ENCODE data around the gene DDX3X.

- TF ChIP-seq SETDB1 (IDR thresholded peaks at IDR 0.05; ENCODE audit: low read length) = no peak
- no peak for TF ChIP-seq CTCF (IDR thresholded peaks at IDR 0.05 in 2 of 3, conservative IDR thresholded peaks at IDR 0.05 in 1 of 3; ENCODE audit: insufficient read depth in 2 of 3, low read depth in 1 of 3, low read length in 3 of 3)
- no peak for TF ChIP-seq ARHGAP35 (IDR thresholded peaks at IDR 0.05; ENCODE audit: partially characterized antibody)
- TF ChIP-seq ZFP36 (IDR thresholded peaks at IDR 0.05; ENCODE audit: low read depth, low read length, partially characterized antibody) = no peak
Measured at GRCh38 chrX:41317477-41318208, 16.3 kb upstream of the DDX3X start.
